ENCODE results near the gene METTL25B.
A peak's percentile ranks its signal among the peaks of the same experiment; 100 is the strongest.

The METTL25B gene

DNA sequence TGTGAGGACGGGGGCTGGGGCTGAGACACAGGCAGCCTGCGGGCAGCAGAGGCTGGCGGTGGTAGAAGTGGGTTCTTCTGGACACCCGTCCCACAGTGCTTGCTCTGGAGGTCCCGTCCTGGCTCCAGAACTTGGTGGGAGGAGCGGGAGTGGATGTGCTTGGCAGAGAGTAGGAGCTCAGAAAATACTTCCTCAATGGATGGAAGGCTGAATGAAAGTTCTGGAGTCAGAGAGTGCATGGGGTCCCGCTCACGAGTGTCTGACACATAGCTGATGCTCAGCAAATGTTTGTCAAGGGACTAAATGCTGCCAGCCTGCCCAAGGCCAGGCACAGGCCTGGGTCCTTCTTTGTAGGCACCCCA, 37.6 kb upstream of the METTL25B start:
- Histone ChIP-seq H3K9me3 (replicated peaks in 1 of 11) (no peaks in the 10 kb centered on the region), H3K4me3 (no peak overlapping the region), H3K4me1 (peaks cover 33 to 77% (median 58%) of the 10 kb centered on the region in 10 experiments), H4K20me1 (peaks cover 0 to 26% (median 0%) of the 10 kb centered on the region in 11 experiments; a peak in 7 of 22 replicates), H3K36me3 (no peaks in the 10 kb centered on the region), H3K27me3 (peaks cover 38 to 46% (median 43%) of the 10 kb centered on the region in 11 experiments), H3K27ac (no peak overlapping the region), H3K4me2 (peak overlapping the region in 2 of 11 experiments; percentile 85; a peak in 3 of 22 replicates), H3K9ac (no peak overlapping the region)
- no peak for TF ChIP-seq Cebpa-rat (IDR thresholded peaks at IDR 0.05)

DNA sequence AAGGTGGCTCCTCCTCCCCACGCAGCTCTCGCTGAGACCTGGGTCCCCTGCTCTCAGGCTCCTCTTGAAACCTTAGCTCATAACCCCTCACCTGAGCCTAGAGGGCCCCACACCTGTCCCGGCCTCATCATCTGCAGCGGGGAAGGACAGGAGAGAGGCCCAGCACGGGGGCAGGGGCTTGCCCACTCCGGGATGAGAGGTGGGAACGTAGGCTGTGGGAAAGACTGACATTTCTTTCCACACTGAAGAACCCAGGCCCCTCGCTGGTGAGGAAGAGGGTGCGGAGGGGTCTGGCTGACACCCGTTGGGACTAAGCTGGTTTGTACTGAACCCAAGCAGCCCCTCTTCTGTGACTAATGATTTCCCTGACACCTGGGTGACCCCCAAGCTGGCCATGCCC, 37.1 kb upstream of the METTL25B start:
- no peak overlapping the region for H3K27ac ChIP-seq
- H3K4me1 ChIP-seq, result peaks cover 33 to 71% (median 56%) of the 10 kb centered on the region in 10 experiments
- H3K4me2 ChIP-seq, result peak overlapping the region; percentile 60 to 90 (median 78); a peak in 20 of 22 replicates
- H3K9ac ChIP-seq, result peak overlapping the region in 2 of 11 experiments; percentile 36 to 46; a peak in 1 of 22 replicates
- peaks cover 38 to 46% (median 43%) of the 10 kb centered on the region in 11 experiments for H3K27me3 ChIP-seq
- TF ChIP-seq Cebpa-rat (IDR thresholded peaks at IDR 0.05), result no peak
- no peaks in the 10 kb centered on the region for H3K9me3 ChIP-seq (replicated peaks in 1 of 11)
- no peaks in the 10 kb centered on the region for H3K36me3 ChIP-seq
- H4K20me1 ChIP-seq, result peaks cover 0 to 26% (median 0%) of the 10 kb centered on the region in 11 experiments; a peak in 7 of 22 replicates
- no peak overlapping the region for H3K4me3 ChIP-seq

DNA sequence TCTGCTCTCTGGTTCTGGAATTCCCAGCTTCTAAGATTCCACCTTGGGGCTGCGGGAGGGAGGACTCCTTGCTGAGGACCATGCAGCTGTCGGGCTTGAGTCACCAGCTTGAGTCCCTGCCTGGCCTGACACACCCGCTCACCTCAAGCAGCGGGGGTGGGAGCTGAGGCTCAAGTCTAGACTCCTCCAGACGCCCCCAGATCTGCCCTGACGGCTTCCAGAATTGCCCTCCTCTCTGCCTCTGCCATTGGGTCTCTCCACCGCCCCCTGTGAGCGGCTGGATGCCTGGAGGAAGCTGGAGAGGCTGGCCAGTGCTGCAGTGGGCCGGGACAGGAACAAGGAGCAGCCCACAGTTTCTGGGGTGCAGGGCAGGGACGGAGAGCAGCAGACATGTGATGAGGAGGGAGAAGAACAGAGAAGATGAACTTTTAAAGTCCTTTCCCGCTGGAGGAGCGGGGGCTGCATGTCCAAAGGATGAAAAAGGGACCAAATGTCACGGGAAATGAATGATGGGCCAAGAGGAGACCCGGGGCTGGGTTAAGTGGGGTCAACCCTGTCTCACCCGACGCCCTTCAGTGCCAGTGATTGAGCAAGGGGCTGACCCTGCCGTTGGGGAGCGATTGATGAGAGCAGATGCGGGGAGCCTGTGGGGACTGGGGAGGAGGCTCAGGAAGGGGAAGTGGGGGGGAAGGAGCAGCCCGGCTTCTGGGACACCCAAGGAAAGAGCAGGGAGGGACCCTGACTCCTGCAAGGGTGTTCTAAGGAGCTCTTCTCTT, 36.4 kb upstream of the METTL25B start:
- H3K4me1 ChIP-seq, result peaks cover 33 to 66% (median 57%) of the 10 kb centered on the region in 10 experiments
- TF ChIP-seq Cebpa-rat (IDR thresholded peaks at IDR 0.05), result no peak
- H3K27me3 ChIP-seq, result peaks cover 38 to 46% (median 43%) of the 10 kb centered on the region in 11 experiments
- H3K4me3 ChIP-seq, result peak overlapping the region in 2 of 10 experiments; percentile 18 to 40; a peak in 2 of 20 replicates
- peak overlapping the region in 4 of 11 experiments; percentile 26 to 46 (median 41); a peak in 5 of 22 replicates for H3K9ac ChIP-seq
- H4K20me1 ChIP-seq, result peaks cover 0 to 26% (median 0%) of the 10 kb centered on the region in 11 experiments; a peak in 7 of 22 replicates
- H3K9me3 ChIP-seq (replicated peaks in 1 of 11), result no peaks in the 10 kb centered on the region
- H3K36me3 ChIP-seq, result no peaks in the 10 kb centered on the region
- H3K4me2 ChIP-seq, result peak overlapping the region; percentile 60 to 90 (median 78)
- no peak overlapping the region for H3K27ac ChIP-seq

DNA sequence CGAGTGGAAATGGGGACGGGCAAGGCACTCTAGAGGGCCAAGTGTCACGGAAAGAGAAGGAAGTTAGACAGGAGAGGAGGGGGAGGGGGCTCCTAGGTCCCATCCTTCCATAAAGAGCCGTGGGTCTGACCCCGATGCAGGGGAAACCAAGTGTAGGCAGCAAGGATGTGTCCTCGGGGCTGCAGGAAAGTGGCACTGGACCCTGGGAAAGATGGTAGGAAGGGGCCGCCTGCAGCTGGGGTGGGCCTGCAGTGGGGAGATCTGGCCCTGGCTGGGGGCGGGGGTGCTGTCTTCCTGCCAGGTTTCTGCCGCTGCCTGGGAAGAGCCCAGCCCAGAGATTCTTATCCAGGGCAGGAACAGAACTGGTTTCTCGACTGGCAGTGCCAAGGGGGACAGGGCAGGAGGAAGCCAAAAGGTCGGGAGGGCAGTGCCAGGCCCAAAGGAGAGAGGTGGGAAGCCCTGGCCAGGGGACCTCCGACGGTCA, 35.8 kb upstream of the METTL25B start:
- peaks cover 0 to 26% (median 0%) of the 10 kb centered on the region in 11 experiments; a peak in 7 of 22 replicates for H4K20me1 ChIP-seq
- H3K9me3 ChIP-seq (replicated peaks in 1 of 11), result no peaks in the 10 kb centered on the region
- peak overlapping the region in 2 of 10 experiments; percentile 18 to 40; a peak in 3 of 20 replicates for H3K4me3 ChIP-seq
- peak overlapping the region in 5 of 11 experiments; percentile 18 to 46 (median 41); a peak in 4 of 22 replicates for H3K9ac ChIP-seq
- peaks cover 38 to 46% (median 43%) of the 10 kb centered on the region in 11 experiments for H3K27me3 ChIP-seq
- peaks cover 33 to 68% (median 63%) of the 10 kb centered on the region in 10 experiments for H3K4me1 ChIP-seq
- no peak for TF ChIP-seq Cebpa-rat (IDR thresholded peaks at IDR 0.05)
- H3K4me2 ChIP-seq, result peak overlapping the region; percentile 60 to 90 (median 78)
- no peaks in the 10 kb centered on the region for H3K36me3 ChIP-seq
- peak overlapping the region in 1 of 11 experiments; percentile 27; a peak in 1 of 22 replicates for H3K27ac ChIP-seq

DNA sequence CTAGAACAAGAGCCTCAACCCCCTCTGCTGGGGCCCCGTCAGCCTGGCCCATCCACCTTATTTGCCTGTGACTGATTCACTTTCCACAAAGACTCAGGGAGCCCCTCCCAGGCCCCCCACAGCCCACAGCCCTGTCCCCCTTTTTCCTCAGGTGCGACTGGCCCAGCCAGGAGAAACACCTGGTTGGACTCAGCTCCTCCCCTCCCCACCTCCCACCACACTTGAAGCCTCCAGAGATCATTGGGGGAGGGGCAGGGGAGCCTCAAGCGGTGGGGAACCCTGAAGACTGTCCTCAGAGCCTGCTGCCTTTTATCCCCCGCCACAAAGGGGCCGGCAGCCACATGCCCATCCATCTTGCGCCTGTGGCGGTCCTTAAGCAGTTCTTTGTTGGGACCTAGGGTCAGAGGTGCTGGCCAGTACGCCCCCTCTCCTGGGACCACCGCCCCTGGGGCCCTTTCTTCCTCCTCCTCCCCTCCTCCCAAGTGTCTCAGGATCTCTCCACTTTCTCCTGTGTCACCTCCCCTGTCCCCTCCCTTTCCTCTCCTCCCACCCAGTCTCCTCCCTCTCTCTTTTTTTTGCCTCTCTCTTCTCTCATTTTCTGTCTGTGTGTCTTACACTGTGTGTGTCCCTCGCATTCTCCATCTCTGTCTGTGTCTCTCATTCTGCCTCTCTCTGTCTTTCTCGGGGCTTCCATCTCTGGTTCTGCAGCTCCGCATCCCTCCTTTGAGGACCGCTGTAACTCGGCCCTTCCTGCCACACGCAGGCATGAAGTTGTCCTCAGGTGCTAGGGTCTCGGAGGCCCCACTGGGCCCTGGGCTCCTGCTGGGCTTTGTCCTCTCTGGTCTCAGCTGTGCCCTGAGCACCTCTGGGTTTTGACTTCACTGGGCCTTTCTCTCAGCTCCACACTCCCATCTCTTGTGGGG, 35.1 kb upstream of the METTL25B start:
- Histone ChIP-seq H3K9me3 (replicated peaks in 1 of 11) (no peaks in the 10 kb centered on the region), H3K27me3 (peaks cover 38 to 46% (median 43%) of the 10 kb centered on the region in 11 experiments), H3K27ac (peak overlapping the region in 2 of 11 experiments; percentile 6 to 27; a peak in 2 of 22 replicates), H3K36me3 (no peaks in the 10 kb centered on the region), H3K9ac (peak overlapping the region in 4 of 11 experiments; percentile 18 to 46 (median 42); a peak in 5 of 22 replicates), H3K4me3 (peak overlapping the region in 1 of 10 experiments; percentile 40; a peak in 2 of 20 replicates), H3K4me1 (peaks cover 33 to 75% (median 69%) of the 10 kb centered on the region in 10 experiments), H4K20me1 (peaks cover 0 to 26% (median 0%) of the 10 kb centered on the region in 11 experiments; a peak in 7 of 22 replicates), H3K4me2 (peak overlapping the region; percentile 60 to 90 (median 78); a peak in 21 of 22 replicates)
- TF ChIP-seq Cebpa-rat (IDR thresholded peaks at IDR 0.05), result no peak

DNA sequence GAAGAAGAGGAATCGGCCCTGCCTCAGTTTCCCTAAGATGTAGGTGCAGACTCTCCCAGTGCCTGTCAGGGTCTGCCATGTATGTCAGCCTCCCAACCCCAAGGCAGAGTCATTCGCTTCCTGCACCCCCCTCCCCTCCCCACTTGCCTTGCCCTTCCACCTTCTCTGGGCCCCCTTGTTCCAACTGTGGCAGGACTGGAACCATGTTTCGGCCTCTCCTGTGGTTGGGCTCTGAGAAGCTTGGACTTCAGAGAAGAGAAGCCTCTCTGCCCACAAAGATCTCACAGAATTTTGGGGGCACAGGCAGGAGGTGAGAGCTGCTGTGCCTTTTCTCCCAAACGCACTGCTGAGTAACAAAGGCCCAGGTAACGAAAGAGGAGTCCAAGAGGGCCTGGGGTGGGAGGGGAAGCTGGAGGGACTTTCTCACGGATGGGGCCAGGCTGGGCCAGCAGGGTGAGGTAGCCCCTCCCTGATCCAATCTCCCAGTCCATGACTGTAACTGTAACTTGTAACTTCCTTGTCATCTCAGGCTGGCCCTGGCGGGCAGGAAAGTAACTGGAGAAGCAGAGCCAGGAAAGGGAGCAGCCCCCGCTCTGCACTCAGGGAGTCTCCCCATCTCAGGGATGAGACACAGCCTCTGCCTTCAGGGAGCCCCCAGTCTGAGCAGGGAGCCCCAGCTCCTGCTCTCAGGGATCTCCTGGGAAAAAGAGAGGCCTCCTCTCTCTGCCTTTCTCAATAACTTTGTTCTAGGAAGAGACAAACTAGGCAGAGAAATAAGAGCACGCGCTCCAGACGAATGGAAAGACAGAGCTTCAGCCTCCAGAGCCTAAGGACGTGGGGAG, 34.2 kb upstream of the METTL25B start:
- H3K4me2 ChIP-seq, result peak overlapping the region in 10 of 11 experiments; percentile 60 to 90 (median 80); a peak in 18 of 22 replicates
- TF ChIP-seq Cebpa-rat (IDR thresholded peaks at IDR 0.05), result no peak
- H3K4me3 ChIP-seq, result no peak overlapping the region
- peaks cover 31 to 74% (median 65%) of the 10 kb centered on the region in 10 experiments for H3K4me1 ChIP-seq
- peak overlapping the region in 2 of 11 experiments; percentile 23 to 35; a peak in 2 of 22 replicates for H3K27ac ChIP-seq
- peaks cover 38 to 46% (median 43%) of the 10 kb centered on the region in 11 experiments for H3K27me3 ChIP-seq
- no peaks in the 10 kb centered on the region for H3K36me3 ChIP-seq
- H3K9ac ChIP-seq, result peak overlapping the region in 4 of 11 experiments; percentile 4 to 54 (median 25); a peak in 2 of 22 replicates
- no peaks in the 10 kb centered on the region for H3K9me3 ChIP-seq (replicated peaks in 1 of 11)
- peaks cover 0 to 26% (median 0%) of the 10 kb centered on the region in 11 experiments; a peak in 7 of 22 replicates for H4K20me1 ChIP-seq

- H3K4me3 ChIP-seq, result no peak overlapping the region
- no peak for TF ChIP-seq Cebpa-rat (IDR thresholded peaks at IDR 0.05)
- H3K27me3 ChIP-seq, result peaks cover 37 to 45% (median 42%) of the 10 kb centered on the region in 11 experiments
- H3K36me3 ChIP-seq, result no peaks in the 10 kb centered on the region
- peaks cover 0 to 26% (median 0%) of the 10 kb centered on the region in 11 experiments; a peak in 7 of 22 replicates for H4K20me1 ChIP-seq
- H3K4me2 ChIP-seq, result peak overlapping the region in 9 of 11 experiments; percentile 60 to 90 (median 83); a peak in 16 of 22 replicates
- peak overlapping the region in 3 of 11 experiments; percentile 4 to 54 (median 20); a peak in 2 of 22 replicates for H3K9ac ChIP-seq
- H3K4me1 ChIP-seq, result peaks cover 27 to 69% (median 61%) of the 10 kb centered on the region in 10 experiments
- no peaks in the 10 kb centered on the region for H3K9me3 ChIP-seq (replicated peaks in 1 of 11)
- peak overlapping the region in 1 of 11 experiments; percentile 35; a peak in 2 of 22 replicates for H3K27ac ChIP-seq
Measured at GRCh38 chr1:156694690-156694962, 33.6 kb upstream of the METTL25B start.

Measured in BLaER1 treated with 17β-estradiol and CSF1 and Interleukin-3, amounts not matched to agents 10 nM and 100 nM (cell line).